ENCODE data around the gene KDM5B. TPM values are rescaled to one million over a fixed set of nuclear protein-coding genes. Genes with fewer than 3 reads are reported as not detected.

Gene KDM5B
- total and polyA plus RNA-seq, 7 donors = 10.9 to 68.1 (median 29.7) TPM

GRCh38 chr1:202694314-202694713 lies 113.9 kb downstream of the KDM5B start:
- peaks cover 0 to 41% (median 0%) of the 10 kb centered on the region in 3 donors for H3K27me3 ChIP-seq
- no peak for TF ChIP-seq POLR2AphosphoS5 (IDR thresholded peaks at IDR 0.05)
- no peak for TF ChIP-seq EP300 (IDR thresholded peaks at IDR 0.05)
- TF ChIP-seq POLR2A (IDR thresholded peaks at IDR 0.05) = no peak
- no peak for TF ChIP-seq CTCF (IDR thresholded peaks at IDR 0.05)
- WGBS, 2 donors = 21 to 59% methylated on average over 5 of the region's 5 CpGs
- no peaks in the 10 kb centered on the region for H3K9me3 ChIP-seq
- no peak overlapping the region for H3K27ac ChIP-seq
- no peak overlapping the region for H3K4me3 ChIP-seq
- H3K4me1 ChIP-seq = no peaks in the 10 kb centered on the region
- no peaks in the 10 kb centered on the region for H3K36me3 ChIP-seq
- DNase-seq = no peak
- intact Hi-C loops (cut with DNase I) = no loop called here

- no peak overlapping the region for H3K4me3 ChIP-seq
- DNase-seq = no peak
- H3K27me3 ChIP-seq = peaks cover 0 to 48% (median 5%) of the 10 kb centered on the region in 3 donors
- intact Hi-C loops (cut with DNase I) = no loop called here
- no peaks in the 10 kb centered on the region for H3K9me3 ChIP-seq
- 34 to 37% methylated on average over 3 of the region's 3 CpGs for WGBS, 2 donors
- TF ChIP-seq CTCF (IDR thresholded peaks at IDR 0.05) (peak in 1 of 4 experiments; percentile 41), POLR2AphosphoS5 (IDR thresholded peaks at IDR 0.05) (no peak), POLR2A (IDR thresholded peaks at IDR 0.05) (no peak)
- H3K27ac ChIP-seq = no peak overlapping the region
- H3K36me3 ChIP-seq = no peaks in the 10 kb centered on the region
- H3K4me1 ChIP-seq = no peaks in the 10 kb centered on the region
Observed at GRCh38 chr1:202692959-202693555, 115.2 kb downstream of the KDM5B start.

- H3K27me3 ChIP-seq = peaks cover 0 to 37% (median 5%) of the 10 kb centered on the region in 3 donors
- no peak for DNase-seq
- no peaks in the 10 kb centered on the region for H3K4me1 ChIP-seq
Observed at GRCh38 chr1:202691816-202692215, 116.4 kb downstream of the KDM5B start.

GRCh38 chr1:202689493-202690342 lies 118.5 kb downstream of the KDM5B start:
- WGBS, 2 donors = 70 to 77% methylated on average over 9 of the region's 9 CpGs
- Histone ChIP-seq H3K36me3 (no peaks in the 10 kb centered on the region), H3K9me3 (no peaks in the 10 kb centered on the region), H3K4me3 (no peak overlapping the region), H3K4me1 (no peaks in the 10 kb centered on the region), H3K27ac (no peak overlapping the region), H3K27me3 (peaks cover 0 to 28% (median 5%) of the 10 kb centered on the region in 3 donors)
- no peak for TF ChIP-seq POLR2AphosphoS5 (IDR thresholded peaks at IDR 0.05)
- no peak for TF ChIP-seq EP300 (IDR thresholded peaks at IDR 0.05)
- no peak for TF ChIP-seq POLR2A (IDR thresholded peaks at IDR 0.05)
- no peak for TF ChIP-seq CTCF (IDR thresholded peaks at IDR 0.05)
- intact Hi-C loops (cut with DNase I) = no loop called here
- no peak for DNase-seq

More at GRCh38 chr1:202691816-202692215, 116.4 kb downstream of the KDM5B start:
- no peak overlapping the region for H3K4me3 ChIP-seq
- no peak overlapping the region for H3K27ac ChIP-seq
- WGBS, 2 donors = 53 to 56% methylated on average over 2 of the region's 2 CpGs
- H3K9me3 ChIP-seq = no peaks in the 10 kb centered on the region
- TF ChIP-seq CTCF (IDR thresholded peaks at IDR 0.05) (no peak), EP300 (IDR thresholded peaks at IDR 0.05) (no peak), POLR2A (IDR thresholded peaks at IDR 0.05) (no peak), POLR2AphosphoS5 (IDR thresholded peaks at IDR 0.05) (no peak)
- H3K36me3 ChIP-seq = no peaks in the 10 kb centered on the region
- intact Hi-C loops (cut with DNase I) = no loop called here
